Neutrophil (primary cell): ENCODE data around the gene HTD2.

Experiments used
- H3K27ac ChIP-seq: fragments of 200-600 bp; sonication (generic); 2 replicates; pipeline ENCODE4 v1.5.1; 2016; ENCODE audit warnings: mild to moderate bottlenecking, moderate library complexity
- H3K27me3 ChIP-seq: fragments of 200-600 bp; sonication (generic); 2 replicates; pipeline ENCODE4 v1.6.0; 2016; ENCODE audit warnings: mild to moderate bottlenecking
- H3K36me3 ChIP-seq: fragments of 200-600 bp; sonication (generic); 2 replicates; pipeline ENCODE4 v1.5.1; 2017
- H3K4me1 ChIP-seq, 2 experiments: fragments of 200-600 bp in 1 of 2; sonication (generic) in 1 of 2; 1 replicate in 1 of 2; 2 replicates in 1 of 2; pipeline versions ENCODE4 v1.5.1 to v1.6.1; 2013 to 2016; ENCODE audit warnings: low read depth in 1 of 2, low read length in 1 of 2, mild to moderate bottlenecking in 1 of 2, moderate library complexity in 1 of 2; ENCODE audit not compliant: control insufficient read depth in 1 of 2, insufficient read depth in 1 of 2
- H3K4me3 ChIP-seq, 2 experiments: fragments of 200-600 bp in 1 of 2; sonication (generic) in 1 of 2; 1 replicate in 1 of 2; 2 replicates in 1 of 2; pipeline ENCODE4 v1.5.1; 2013 to 2016; ENCODE audit warnings: low read depth in 1 of 2, low read length in 1 of 2, mild to moderate bottlenecking in 1 of 2, moderate library complexity in 1 of 2
- H3K9me3 ChIP-seq: fragments of 200-600 bp; sonication (generic); 2 replicates; pipeline ENCODE4 v1.5.1; 2016
- CTCF ChIP-seq: fragments of 200-600 bp; sonication (generic); IDR thresholded peaks from 2 replicates; pipeline ENCODE4 v1.5.1; 2016; ENCODE audit warnings: antibody characterized with exemption

HTD2 gene

DNA sequence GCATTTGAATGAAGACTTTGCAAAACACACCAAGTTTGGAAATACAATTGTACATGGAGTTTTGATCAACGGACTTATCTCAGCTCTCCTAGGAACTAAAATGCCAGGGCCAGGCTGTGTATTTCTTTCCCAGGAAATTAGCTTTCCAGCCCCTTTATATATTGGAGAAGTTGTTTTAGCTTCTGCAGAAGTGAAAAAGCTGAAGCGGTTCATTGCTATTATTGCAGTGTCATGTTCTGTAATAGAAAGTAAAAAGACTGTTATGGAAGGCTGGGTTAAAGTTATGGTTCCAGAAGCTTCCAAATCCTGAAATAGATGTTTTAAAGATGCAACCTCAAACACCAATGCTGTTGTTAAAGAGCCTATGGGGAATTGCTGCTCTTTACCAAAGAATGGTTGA is 11.5 kb downstream of the HTD2 start:
- Histone ChIP-seq H3K4me1 (peaks cover 0 to 4% of the 10 kb centered on the region in 2 experiments), H3K27ac (no peak overlapping the region), H3K4me3 (no peak overlapping the region), H3K27me3 (no peaks in the 10 kb centered on the region), H3K9me3 (no peaks in the 10 kb centered on the region), H3K36me3 (peaks cover 57% of the 10 kb centered on the region)
- TF ChIP-seq CTCF: no peak

GRCh38 chr3:58321791-58322190 is 15.5 kb downstream of the HTD2 start:
- H3K36me3 ChIP-seq: peaks cover 25% of the 10 kb centered on the region
- peaks cover 0 to 4% of the 10 kb centered on the region in 2 experiments for H3K4me1 ChIP-seq
- H3K9me3 ChIP-seq: no peaks in the 10 kb centered on the region
- no peak for TF ChIP-seq CTCF
- no peak overlapping the region for H3K27ac ChIP-seq
- no peak overlapping the region for H3K4me3 ChIP-seq
- no peaks in the 10 kb centered on the region for H3K27me3 ChIP-seq

- H3K27ac ChIP-seq: no peak overlapping the region
Measured at GRCh38 chr3:58322793-58323192, 16.5 kb downstream of the HTD2 start.

DNA sequence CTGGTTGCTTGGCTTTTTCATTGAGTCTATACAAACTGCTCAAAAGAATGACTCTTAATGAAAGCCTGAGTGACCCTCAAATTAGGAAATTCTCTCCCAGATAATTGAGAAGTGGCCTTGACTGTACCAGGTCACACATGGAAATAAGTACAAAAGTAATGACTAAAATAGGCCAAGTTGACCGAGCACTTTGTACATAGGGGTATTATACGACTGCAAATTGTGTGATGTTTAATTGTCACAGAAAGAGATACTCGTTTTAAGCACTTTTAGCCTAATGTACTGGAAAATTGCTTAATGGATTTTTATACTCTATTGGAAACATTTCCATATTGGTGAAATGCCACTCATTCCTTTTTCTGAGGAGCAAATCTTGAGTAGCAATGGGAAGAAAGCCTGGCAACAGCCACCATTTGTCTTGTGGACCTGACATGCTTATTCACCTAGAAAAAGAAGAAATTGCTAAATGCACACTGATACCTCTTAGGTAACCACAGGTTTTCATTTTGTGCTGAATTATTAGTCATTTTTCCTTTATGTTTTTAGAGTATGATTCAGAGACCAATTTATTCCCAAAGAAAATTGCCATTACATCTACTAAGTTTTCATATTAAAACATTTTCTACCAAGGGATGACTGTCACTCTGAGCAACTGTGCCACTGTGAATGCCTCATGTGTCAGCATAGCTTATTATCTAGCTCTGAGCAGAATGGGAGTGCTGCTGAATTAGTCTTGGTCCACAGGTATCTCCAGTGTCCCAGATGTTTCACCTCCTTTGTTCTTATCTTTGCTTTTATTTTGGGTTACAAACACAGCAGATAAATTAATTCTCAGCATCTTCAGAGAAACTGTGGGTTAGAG is 17.4 kb downstream of the HTD2 start:
- H3K36me3 ChIP-seq: peaks cover 6% of the 10 kb centered on the region
- TF ChIP-seq CTCF: no peak
- H3K4me1 ChIP-seq: peaks cover 0 to 4% of the 10 kb centered on the region in 2 experiments
- H3K4me3 ChIP-seq: no peak overlapping the region
- H3K9me3 ChIP-seq: no peaks in the 10 kb centered on the region
- no peak overlapping the region for H3K27ac ChIP-seq
- no peaks in the 10 kb centered on the region for H3K27me3 ChIP-seq

More at GRCh38 chr3:58322793-58323192, 16.5 kb downstream of the HTD2 start:
- Histone ChIP-seq H3K4me1 (peaks cover 0 to 4% of the 10 kb centered on the region in 2 experiments), H3K9me3 (no peaks in the 10 kb centered on the region), H3K4me3 (no peak overlapping the region), H3K36me3 (peaks cover 15% of the 10 kb centered on the region), H3K27me3 (no peaks in the 10 kb centered on the region)
- TF ChIP-seq CTCF: no peak

- Histone ChIP-seq H3K27ac (no peak overlapping the region), H3K9me3 (no peaks in the 10 kb centered on the region), H3K27me3 (no peaks in the 10 kb centered on the region), H3K4me3 (no peak overlapping the region), H3K4me1 (peaks cover 0 to 4% of the 10 kb centered on the region in 2 experiments), H3K36me3 (no peaks in the 10 kb centered on the region)
- no peak for TF ChIP-seq CTCF
Measured at GRCh38 chr3:58324391-58325390, 18.4 kb downstream of the HTD2 start.
